ENCODE data around the gene SORCS1.

Gene SORCS1

GRCh38 chr10:106959521-106959920 lies 205.0 kb downstream of the SORCS1 start:
- no peaks in the 10 kb centered on the region for H3K4me1 ChIP-seq (ENCODE audit: insufficient read depth, low read length, severe bottlenecking)
- no peaks in the 10 kb centered on the region for H3K79me2 ChIP-seq (ENCODE audit: insufficient read depth, low read length)
- no peak overlapping the region for H3K4me2 ChIP-seq (ENCODE audit: low read length)
- TF ChIP-seq CTCF (IDR thresholded peaks at IDR 0.05; ENCODE audit: low read length) (no peak), EZH2 (IDR thresholded peaks at IDR 0.05; ENCODE audit: borderline replicate concordance, low read length) (no peak)
- H4K20me1 ChIP-seq (ENCODE audit: insufficient read depth, low read length) = no peaks in the 10 kb centered on the region
- H3K27ac ChIP-seq (ENCODE audit: low read depth, low read length, poor library complexity, severe bottlenecking) = no peak overlapping the region
- H3K36me3 ChIP-seq (ENCODE audit: insufficient read depth, low read length) = no peaks in the 10 kb centered on the region
- H3K4me3 ChIP-seq (ENCODE audit: low read depth, low read length, poor library complexity, severe bottlenecking) = no peak overlapping the region
- H3K9ac ChIP-seq (ENCODE audit: low read length) = no peak overlapping the region
- no peak overlapping the region for H2AFZ ChIP-seq (ENCODE audit: low read length)
- H3K9me2 ChIP-seq (ENCODE audit: low read depth, low read length) = no peaks in the 10 kb centered on the region
- H3K27me3 ChIP-seq (ENCODE audit: insufficient read depth, low read length) = no peaks in the 10 kb centered on the region
- H3K9me3 ChIP-seq (ENCODE audit: low read length) = no peaks in the 10 kb centered on the region
- H3F3A ChIP-seq (ENCODE audit: insufficient read depth, low read length) = no peaks in the 10 kb centered on the region

GRCh38 chr10:106958589-106959361 lies 205.7 kb downstream of the SORCS1 start:
- H3K4me1 ChIP-seq (ENCODE audit: insufficient read depth, low read length, severe bottlenecking) = no peaks in the 10 kb centered on the region
- no peaks in the 10 kb centered on the region for H3K79me2 ChIP-seq (ENCODE audit: insufficient read depth, low read length)
- no peaks in the 10 kb centered on the region for H3K9me2 ChIP-seq (ENCODE audit: low read depth, low read length)
- H3K27me3 ChIP-seq (ENCODE audit: insufficient read depth, low read length) = no peaks in the 10 kb centered on the region
- H4K20me1 ChIP-seq (ENCODE audit: insufficient read depth, low read length) = no peaks in the 10 kb centered on the region
- H3K4me2 ChIP-seq (ENCODE audit: low read length) = no peak overlapping the region
- H3K27ac ChIP-seq (ENCODE audit: low read depth, low read length, poor library complexity, severe bottlenecking) = no peak overlapping the region
- H2AFZ ChIP-seq (ENCODE audit: low read length) = no peak overlapping the region
- no peaks in the 10 kb centered on the region for H3K9me3 ChIP-seq (ENCODE audit: low read length)
- no peaks in the 10 kb centered on the region for H3K36me3 ChIP-seq (ENCODE audit: insufficient read depth, low read length)
- no peak overlapping the region for H3K9ac ChIP-seq (ENCODE audit: low read length)
- no peak for TF ChIP-seq CTCF (IDR thresholded peaks at IDR 0.05; ENCODE audit: low read length)
- TF ChIP-seq EZH2 (IDR thresholded peaks at IDR 0.05; ENCODE audit: borderline replicate concordance, low read length) = no peak
- H3K4me3 ChIP-seq (ENCODE audit: low read depth, low read length, poor library complexity, severe bottlenecking) = no peak overlapping the region
- no peaks in the 10 kb centered on the region for H3F3A ChIP-seq (ENCODE audit: insufficient read depth, low read length)

GRCh38 chr10:106957823-106958588 lies 206.5 kb downstream of the SORCS1 start:
- no peak overlapping the region for H3K4me2 ChIP-seq (ENCODE audit: low read length)
- H3K4me1 ChIP-seq (ENCODE audit: insufficient read depth, low read length, severe bottlenecking) = no peaks in the 10 kb centered on the region
- H3K36me3 ChIP-seq (ENCODE audit: insufficient read depth, low read length) = no peaks in the 10 kb centered on the region
- no peak overlapping the region for H3K4me3 ChIP-seq (ENCODE audit: low read depth, low read length, poor library complexity, severe bottlenecking)
- no peaks in the 10 kb centered on the region for H3F3A ChIP-seq (ENCODE audit: insufficient read depth, low read length)
- H3K9me2 ChIP-seq (ENCODE audit: low read depth, low read length) = no peaks in the 10 kb centered on the region
- no peaks in the 10 kb centered on the region for H3K9me3 ChIP-seq (ENCODE audit: low read length)
- H3K9ac ChIP-seq (ENCODE audit: low read length) = no peak overlapping the region
- no peaks in the 10 kb centered on the region for H3K27me3 ChIP-seq (ENCODE audit: insufficient read depth, low read length)
- no peak overlapping the region for H2AFZ ChIP-seq (ENCODE audit: low read length)
- TF ChIP-seq CTCF (IDR thresholded peaks at IDR 0.05; ENCODE audit: low read length) (no peak), EZH2 (IDR thresholded peaks at IDR 0.05; ENCODE audit: borderline replicate concordance, low read length) (no peak)
- no peaks in the 10 kb centered on the region for H4K20me1 ChIP-seq (ENCODE audit: insufficient read depth, low read length)
- H3K79me2 ChIP-seq (ENCODE audit: insufficient read depth, low read length) = no peaks in the 10 kb centered on the region
- H3K27ac ChIP-seq (ENCODE audit: low read depth, low read length, poor library complexity, severe bottlenecking) = no peak overlapping the region
